MCF 10A (cell line): ENCODE measurements around the gene COL1A2. TPM values are rescaled to one million over a fixed set of nuclear protein-coding genes. Genes with fewer than 3 reads are reported as not detected.

ENCODE experiments used
- BruUV-seq: library from RNA; stranded (reverse); fragments of 400-500 nt; replicated peaks from 2 replicates; lab custom pipeline; 2021; lab: Mats Ljungman, UMichigan
- CTCF ChIA-PET: fragments of 300-600 bp; sonication (Branson Sonifier 250); formaldehyde crosslinking; extraction: SDS; loops from one replicate; lab custom pipeline; 2021; ENCODE audit warnings: antibody characterized with exemption, inconsistent platforms; lab: Yijun Ruan, JAX
- POLR2A ChIA-PET: fragments of 300-600, 350-650 bp; sonication (Branson Sonifier 250); formaldehyde crosslinking; extraction: SDS; loops from one replicate; lab custom pipeline; 2020; ENCODE audit warnings: antibody characterized with exemption, inconsistent platforms; lab: Yijun Ruan, JAX
- DNase-seq: peaks from one replicate; pipeline ENCODE4 v3.0.0-alpha.2; 2018; ENCODE audit not compliant: unreplicated experiment
- H3K27ac Mint-ChIP-seq: one replicate; pipeline ENCODE4 v1.8.0; 2022; ENCODE audit warnings: mild to moderate bottlenecking, low read depth, mixed read lengths; ENCODE audit not compliant: unreplicated experiment
- H3K27me3 Mint-ChIP-seq: one replicate; pipeline ENCODE4 v1.8.0; 2022; ENCODE audit warnings: mixed read lengths; ENCODE audit not compliant: insufficient read depth, unreplicated experiment
- H3K36me3 Mint-ChIP-seq: one replicate; pipeline ENCODE4 v1.8.0; 2022; ENCODE audit warnings: mild to moderate bottlenecking, moderate library complexity, mixed read lengths; ENCODE audit not compliant: insufficient read depth, unreplicated experiment
- H3K4me1 Mint-ChIP-seq: one replicate; pipeline ENCODE4 v1.8.0; 2022; ENCODE audit warnings: mixed read lengths; ENCODE audit not compliant: insufficient read depth, unreplicated experiment
- H3K4me3 Mint-ChIP-seq: one replicate; pipeline ENCODE4 v1.8.0; 2022; ENCODE audit warnings: mild to moderate bottlenecking, moderate library complexity, mixed read lengths; ENCODE audit not compliant: unreplicated experiment
- H3K9me3 Mint-ChIP-seq: one replicate; pipeline ENCODE4 v1.8.0; 2022; ENCODE audit warnings: mixed read lengths; ENCODE audit not compliant: unreplicated experiment
- intact Hi-C: fragments of 100-400 bp; cut with micrococcal nuclease; formaldehyde crosslinking; loops from 2 replicates; pipeline ENCODE4 v1.14.1; 2022
- total RNA-seq: library from RNA; stranded (reverse); gene quantifications from 2 replicates; pipeline ENCODE4 v1.2.3, GENCODE V29; 2022
- TF ChIP-seq, protein P1 (sequence below): fragments of 200-600 bp; IDR thresholded peaks from one replicate; pipeline ENCODE4 v1.8.0; 2022; ENCODE audit warnings: antibody characterized with exemption, mild to moderate bottlenecking; ENCODE audit not compliant: unreplicated experiment

Gene COL1A2
- total RNA-seq, 1 experiment from 2014 or later, result not detected

- no peak overlapping the region for H3K27ac Mint-ChIP-seq
- intact Hi-C loops, result no loop called here
- H3K27me3 Mint-ChIP-seq, result no peaks in the 10 kb centered on the region
- no peak for DNase-seq
- H3K9me3 Mint-ChIP-seq, result no peaks in the 10 kb centered on the region
- TF ChIP-seq, protein P1, sequence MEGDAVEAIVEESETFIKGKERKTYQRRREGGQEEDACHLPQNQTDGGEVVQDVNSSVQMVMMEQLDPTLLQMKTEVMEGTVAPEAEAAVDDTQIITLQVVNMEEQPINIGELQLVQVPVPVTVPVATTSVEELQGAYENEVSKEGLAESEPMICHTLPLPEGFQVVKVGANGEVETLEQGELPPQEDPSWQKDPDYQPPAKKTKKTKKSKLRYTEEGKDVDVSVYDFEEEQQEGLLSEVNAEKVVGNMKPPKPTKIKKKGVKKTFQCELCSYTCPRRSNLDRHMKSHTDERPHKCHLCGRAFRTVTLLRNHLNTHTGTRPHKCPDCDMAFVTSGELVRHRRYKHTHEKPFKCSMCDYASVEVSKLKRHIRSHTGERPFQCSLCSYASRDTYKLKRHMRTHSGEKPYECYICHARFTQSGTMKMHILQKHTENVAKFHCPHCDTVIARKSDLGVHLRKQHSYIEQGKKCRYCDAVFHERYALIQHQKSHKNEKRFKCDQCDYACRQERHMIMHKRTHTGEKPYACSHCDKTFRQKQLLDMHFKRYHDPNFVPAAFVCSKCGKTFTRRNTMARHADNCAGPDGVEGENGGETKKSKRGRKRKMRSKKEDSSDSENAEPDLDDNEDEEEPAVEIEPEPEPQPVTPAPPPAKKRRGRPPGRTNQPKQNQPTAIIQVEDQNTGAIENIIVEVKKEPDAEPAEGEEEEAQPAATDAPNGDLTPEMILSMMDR, result no peak
- H3K4me3 Mint-ChIP-seq, result no peak overlapping the region
- ChIA-PET POLR2A (no interaction called here), CTCF (interaction anchor here (0.6 to 2.1 kb wide), 4 partner anchors 11 to 1238 kb away, joined by 3 to 6 read pairs (median 4); no protein-coding TSS in a partner anchor)
- no peaks in the 10 kb centered on the region for H3K36me3 Mint-ChIP-seq
- BruUV-seq, result no TSS peak
- no peaks in the 10 kb centered on the region for H3K4me1 Mint-ChIP-seq
Observed at GRCh38 chr7:94452239-94452638, 57.5 kb downstream of the COL1A2 start.

- CTCF ChIA-PET, result interaction anchor here (0.6 to 1.2 kb wide), 2 partner anchors 58 to 744 kb away, joined by 3 read pairs; no protein-coding TSS in a partner anchor
- no peaks in the 10 kb centered on the region for H3K27me3 Mint-ChIP-seq
- intact Hi-C loops, result loop anchor here (1.0 kb wide), 1 partner anchor 591 kb away; no protein-coding TSS in a partner anchor
Observed at GRCh38 chr7:94453898-94454297, 59.2 kb downstream of the COL1A2 start.

DNA sequence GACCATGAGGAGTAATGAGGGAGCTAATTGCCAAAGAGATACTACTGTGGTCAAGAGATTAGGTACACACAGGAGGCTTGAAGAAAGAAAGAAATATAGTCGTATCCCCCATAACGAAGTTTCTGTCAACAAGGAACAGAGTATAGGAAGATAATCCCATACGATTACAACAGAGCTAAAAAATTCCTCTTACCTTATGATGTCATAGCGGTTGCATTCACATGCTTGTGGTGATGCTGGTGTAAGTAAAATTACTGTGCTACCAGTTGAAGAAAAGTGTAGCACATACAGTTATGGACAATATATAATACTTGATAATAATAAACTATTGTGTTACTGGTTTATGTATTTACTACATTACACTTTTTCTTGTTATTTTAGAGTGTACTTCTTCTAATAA is 63.3 kb downstream of the COL1A2 start:
- intact Hi-C loops, result no loop called here

More at GRCh38 chr7:94453898-94454297, 59.2 kb downstream of the COL1A2 start:
- no peak overlapping the region for H3K27ac Mint-ChIP-seq
- BruUV-seq, result no TSS peak
- no peak overlapping the region for H3K4me3 Mint-ChIP-seq
- no peaks in the 10 kb centered on the region for H3K9me3 Mint-ChIP-seq
- H3K36me3 Mint-ChIP-seq, result no peaks in the 10 kb centered on the region
- POLR2A ChIA-PET, result no interaction called here
- H3K4me1 Mint-ChIP-seq, result no peaks in the 10 kb centered on the region
- DNase-seq, result no peak
- TF ChIP-seq, protein P1, result no peak

GRCh38 chr7:94466516-94466915 is 71.8 kb downstream of the COL1A2 start:
- DNase-seq, result no peak
- no TSS peak for BruUV-seq
- intact Hi-C loops, result no loop called here
- TF ChIP-seq, protein P1, result no peak
- no peak overlapping the region for H3K27ac Mint-ChIP-seq
- CTCF ChIA-PET, result interaction anchor here (0.9 to 1.0 kb wide), 2 partner anchors 10 to 22 kb away, joined by 3 read pairs; no protein-coding TSS in a partner anchor
- H3K27me3 Mint-ChIP-seq, result no peaks in the 10 kb centered on the region
- no peaks in the 10 kb centered on the region for H3K4me1 Mint-ChIP-seq
- no peak overlapping the region for H3K4me3 Mint-ChIP-seq
- POLR2A ChIA-PET, result no interaction called here
- H3K9me3 Mint-ChIP-seq, result peaks cover 8% of the 10 kb centered on the region
- no peaks in the 10 kb centered on the region for H3K36me3 Mint-ChIP-seq

More for the DNA sequence above, 63.3 kb downstream of the COL1A2 start:
- POLR2A ChIA-PET, result no interaction called here
- no peaks in the 10 kb centered on the region for H3K9me3 Mint-ChIP-seq
- no peaks in the 10 kb centered on the region for H3K27me3 Mint-ChIP-seq
- H3K36me3 Mint-ChIP-seq, result no peaks in the 10 kb centered on the region
- no peaks in the 10 kb centered on the region for H3K4me1 Mint-ChIP-seq
- no TSS peak for BruUV-seq
- DNase-seq, result no peak
- H3K4me3 Mint-ChIP-seq, result no peak overlapping the region
- CTCF ChIA-PET, result interaction anchor here (1.3 to 3.9 kb wide), 2 partner anchors 8 to 22 kb away, joined by 5 to 27 read pairs; no protein-coding TSS in a partner anchor
- H3K27ac Mint-ChIP-seq, result no peak overlapping the region
- TF ChIP-seq, protein P1, result no peak
